AG08395 (cell line): ENCODE measurements around the gene ARID4B.
"Not testable (repeated sequence)": the region's sequence is repeated elsewhere in the genome, so short reads cannot be mapped to it uniquely, and the experiment has no call there.

ENCODE experiments used
- DNase-seq: peaks from one replicate; pipeline ENCODE4 v3.0.0; 2012; ENCODE audit warnings: mixed read lengths, low spot score

ARID4B gene

DNA sequence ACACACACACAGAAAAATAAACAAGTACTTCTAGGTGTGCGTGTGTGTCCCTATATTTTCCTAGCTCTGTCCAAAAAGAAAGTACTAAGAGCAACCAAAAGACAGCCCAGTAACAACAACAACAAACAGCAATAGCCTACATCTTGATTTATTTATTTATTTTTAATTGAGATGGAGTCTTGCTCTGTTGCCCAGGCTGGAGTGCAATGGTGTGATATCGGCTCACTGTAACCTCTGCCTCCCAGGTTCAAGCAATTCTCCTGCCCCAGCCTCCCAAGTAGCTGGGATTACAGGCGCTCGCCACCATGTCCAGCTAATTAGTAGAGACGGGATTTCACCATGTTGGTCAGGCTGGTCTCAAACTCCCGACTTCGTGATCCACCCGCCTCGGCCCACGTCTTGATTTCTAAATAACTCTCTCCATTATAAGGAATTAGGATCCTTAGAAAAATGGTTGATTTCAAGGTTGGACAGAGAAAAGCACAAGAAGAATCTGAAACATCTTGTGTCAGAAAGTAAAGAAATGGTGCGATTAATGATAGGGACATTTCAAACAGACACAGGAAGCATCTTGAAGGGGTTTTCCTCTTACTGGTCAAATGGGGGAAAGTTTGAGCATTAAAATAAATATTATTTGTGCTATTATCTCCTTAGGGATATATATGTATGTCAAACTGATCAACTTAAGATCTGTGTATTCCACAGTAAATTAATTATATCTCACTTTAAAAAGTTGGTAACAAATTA, 59.4 kb downstream of the ARID4B start:
- no peak for DNase-seq

DNA sequence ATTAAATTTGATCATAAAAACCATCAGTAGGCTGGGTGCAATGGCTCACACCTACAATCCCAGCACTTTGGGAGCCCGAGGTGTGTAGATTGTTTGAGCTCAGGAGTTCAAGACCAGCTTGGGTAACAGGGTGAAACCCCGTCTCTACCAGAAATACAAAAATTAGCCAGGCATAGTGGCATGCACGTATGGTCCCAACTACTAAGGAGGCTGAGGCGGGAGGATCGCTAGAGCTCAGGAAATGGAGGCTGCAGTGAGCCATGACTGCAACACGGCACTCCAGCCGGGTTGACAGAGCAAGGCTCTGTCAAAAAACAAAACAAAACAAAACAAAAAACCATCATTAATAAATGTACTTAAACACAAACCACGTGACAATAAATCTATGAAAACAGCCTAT, 61.0 kb downstream of the ARID4B start:
- no peak for DNase-seq

DNA sequence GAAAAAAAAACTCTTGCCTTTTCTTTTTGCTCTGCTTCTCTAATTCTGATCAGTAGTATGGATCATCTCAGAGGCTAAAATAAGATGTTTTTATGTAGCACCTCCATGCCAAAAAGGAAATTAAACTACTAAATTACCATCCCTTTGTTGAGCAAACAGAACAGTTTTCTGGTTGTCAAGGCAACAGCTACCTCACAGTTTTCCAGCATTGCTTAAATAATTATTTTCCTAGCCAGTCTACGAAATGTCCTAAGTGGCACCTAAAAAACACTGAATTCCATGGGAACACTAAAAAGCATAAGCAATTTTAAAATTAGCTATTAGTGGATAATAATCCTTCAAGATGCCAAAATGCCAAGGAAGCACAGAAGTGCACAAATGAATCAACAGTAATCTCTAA, 61.7 kb downstream of the ARID4B start:
- DNase-seq, result no peak

DNA sequence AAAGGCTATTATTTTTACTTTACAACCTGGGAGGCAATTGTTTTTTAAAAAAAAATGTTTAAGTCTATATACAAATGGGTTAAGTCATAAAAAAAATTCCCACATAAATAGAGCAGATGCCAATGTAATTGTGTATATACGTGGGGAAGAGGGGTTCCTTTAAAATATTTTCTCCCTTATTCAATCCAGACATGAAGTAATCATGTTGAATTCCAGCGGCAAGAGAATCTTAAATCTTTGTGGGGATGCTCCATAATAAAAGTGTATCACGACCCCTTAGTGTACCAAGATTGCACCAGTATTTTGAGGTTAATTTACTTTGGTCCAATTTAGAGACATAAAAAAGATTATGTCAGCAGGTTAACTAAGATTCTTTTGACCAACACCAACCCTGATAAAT, 62.1 kb downstream of the ARID4B start:
- no peak for DNase-seq

DNA sequence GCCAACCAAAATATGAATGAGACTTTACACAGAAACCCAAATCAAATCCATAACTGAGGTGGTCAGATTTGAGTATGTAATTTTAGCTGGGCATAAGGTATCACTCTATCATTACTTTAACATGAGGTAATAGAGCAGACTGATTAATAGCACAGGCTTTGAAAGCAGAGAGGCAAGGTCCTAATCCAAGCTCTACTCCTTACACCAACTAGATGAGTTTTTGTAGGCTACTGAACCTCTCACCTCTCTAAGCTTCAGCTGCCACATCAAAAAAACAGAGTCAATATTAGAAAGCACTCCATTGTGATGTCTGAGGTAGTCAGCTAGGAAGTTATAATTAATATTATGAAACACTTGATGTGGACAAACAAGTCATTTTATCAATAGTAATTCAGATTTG, 63.7 kb downstream of the ARID4B start:
- DNase-seq, result no peak

DNA sequence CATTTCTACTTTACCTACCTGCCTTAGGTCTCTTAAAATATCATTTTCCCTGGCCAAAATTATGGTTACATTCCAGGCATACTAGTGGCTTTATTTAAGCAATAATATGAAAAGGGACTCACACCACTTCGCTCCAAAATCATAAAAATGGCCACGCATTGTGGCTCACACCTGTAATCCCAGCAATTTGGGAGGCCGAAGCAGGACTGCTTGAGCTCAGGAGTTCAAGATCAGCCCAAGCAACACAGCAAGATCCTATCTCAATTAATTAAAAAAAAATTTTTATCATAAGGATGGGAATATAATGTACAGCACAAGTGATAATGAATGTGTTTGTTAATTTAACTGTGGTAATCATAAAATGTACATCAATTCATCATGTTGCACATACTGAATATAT, 65.4 kb downstream of the ARID4B start:
- DNase-seq, result no peak

DNA sequence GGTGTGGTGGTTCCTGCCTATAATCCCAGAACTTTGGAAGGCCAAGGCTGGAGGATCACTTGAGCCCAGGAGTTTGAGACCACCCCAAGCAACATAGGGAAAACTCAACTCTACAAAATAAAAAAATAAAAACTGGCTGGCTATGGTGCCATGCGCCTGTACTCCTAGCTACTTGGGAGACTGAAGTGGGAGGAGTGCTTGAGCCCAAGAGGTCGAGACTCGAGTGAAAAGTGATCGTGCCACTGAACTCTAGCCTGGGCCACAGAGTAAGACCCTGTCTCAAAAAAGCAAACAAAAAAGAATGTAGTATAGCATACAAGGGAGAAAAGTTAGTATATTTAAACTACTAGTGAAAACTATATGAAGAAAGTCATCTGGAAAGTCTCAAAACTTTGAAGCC, 66.7 kb downstream of the ARID4B start:
- DNase-seq, result no peak

DNA sequence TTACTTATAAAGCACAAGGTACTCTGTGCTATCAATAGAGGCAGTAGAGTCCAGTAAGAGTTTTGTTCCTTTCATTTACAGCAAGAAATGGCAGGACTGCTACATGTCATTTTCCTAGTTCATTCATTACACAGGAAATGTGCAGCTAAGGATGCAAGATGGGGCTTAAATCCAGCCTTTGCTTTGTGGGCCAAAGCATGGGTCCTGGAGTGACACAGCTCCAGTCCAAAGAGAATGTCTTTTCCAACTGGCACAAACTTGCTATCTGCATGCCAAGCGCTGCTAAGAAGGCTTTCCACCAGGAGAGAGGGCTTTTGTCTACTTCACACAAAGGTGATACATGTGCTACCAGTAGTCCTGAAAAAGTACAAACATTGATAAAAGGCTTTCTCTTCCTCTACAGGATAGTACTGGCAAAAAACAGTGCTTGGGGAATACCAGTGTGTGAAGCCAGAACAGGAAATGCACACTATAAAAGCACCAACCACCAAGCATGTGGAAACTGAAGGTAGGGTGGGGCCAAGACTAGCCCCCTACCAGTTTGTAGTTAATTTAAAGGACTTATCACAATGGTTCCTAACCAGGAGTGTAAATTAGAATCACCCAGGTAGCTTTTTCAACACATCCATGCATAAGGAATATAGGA, 68.7 kb downstream of the ARID4B start:
- DNase-seq, result no peak

DNA sequence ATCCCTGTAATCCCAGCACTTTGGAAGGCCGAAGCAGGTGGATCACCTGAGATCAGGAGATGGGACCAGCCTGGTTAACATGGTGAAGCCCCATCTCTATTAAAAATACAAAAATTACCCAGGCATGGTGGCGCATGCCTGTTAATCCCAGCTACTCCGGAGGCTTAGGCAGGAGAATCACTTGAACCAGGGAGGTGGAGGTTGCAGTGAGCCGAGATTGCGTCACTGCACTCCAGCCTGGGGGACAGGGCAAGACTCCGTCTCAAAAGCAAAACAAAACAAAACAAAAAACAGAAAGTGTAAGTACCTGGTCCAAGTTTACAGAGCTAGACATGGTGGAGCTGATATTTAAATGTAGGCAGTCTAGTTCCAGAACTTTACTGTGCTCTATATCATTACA, 69.9 kb downstream of the ARID4B start:
- DNase-seq, result not testable (repeated sequence)

DNA sequence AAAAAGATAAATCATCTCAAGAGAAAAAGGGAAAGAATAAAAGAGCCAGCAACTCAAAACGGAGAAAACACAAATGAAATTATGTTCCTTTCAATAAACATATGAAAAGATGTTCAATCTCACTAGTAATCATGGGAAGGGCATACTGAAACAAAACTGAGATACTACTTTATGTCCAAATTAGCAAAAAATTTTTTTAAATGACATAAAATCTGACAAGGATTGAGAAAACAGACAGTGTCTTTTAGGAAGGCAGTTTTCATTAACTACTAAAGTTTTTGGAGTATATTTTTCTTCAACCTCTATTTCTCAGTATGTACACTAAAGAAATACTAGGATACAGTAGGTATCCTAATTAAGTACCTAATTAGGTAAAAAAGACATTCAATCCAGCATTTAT, 73.3 kb downstream of the ARID4B start:
- no peak for DNase-seq

DNA sequence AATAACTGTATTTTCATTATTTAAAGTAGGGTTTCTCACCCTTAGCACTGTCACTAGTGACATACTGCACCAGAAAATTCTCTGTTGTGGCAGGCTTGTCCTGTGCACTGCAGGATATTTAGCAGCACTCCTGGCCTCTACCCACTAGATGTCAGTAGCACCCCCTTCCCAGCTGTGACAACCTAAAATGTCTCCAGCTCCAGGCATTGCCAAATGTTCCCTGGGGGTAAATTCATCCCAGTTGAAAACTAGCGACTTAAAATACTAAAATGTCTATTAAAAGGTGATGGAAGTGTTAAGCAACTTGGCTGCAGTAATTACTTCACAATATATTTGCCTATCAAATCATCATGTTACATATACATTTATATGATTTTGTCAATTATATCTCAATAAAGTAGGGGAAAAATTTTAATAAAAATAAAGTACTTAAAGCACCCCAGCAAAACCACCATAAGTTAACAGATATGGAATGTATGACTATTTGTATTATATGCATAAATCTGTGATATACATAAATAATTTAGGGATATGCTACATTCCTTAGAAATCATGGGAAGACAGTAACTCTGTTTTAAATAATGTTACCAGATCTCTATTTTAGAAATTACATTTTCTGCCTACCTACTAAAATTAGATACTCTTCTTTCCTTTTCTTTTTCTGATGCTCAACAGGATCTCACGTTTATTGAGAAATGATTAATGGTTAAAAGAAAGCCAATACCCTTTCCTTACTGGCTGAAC, 74.6 kb downstream of the ARID4B start:
- DNase-seq, result peak; percentile 50

DNA sequence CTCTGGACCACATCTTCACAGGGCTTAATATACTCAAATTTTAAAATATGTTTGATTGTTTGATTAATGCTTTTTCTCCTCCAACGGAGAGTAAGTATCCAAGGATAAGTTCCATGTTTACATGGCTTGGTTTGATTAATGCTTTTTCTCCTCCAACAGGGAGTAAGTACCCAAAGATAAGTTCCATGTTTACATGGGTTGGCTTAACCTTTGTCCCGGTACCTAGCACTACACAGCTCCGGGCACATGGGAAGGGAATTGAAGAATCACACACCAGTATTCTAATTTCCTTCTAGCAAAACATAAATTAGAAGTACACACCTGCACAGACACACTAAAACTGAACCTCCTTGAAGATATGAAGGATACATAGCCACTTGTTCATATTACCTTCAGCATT, 77.5 kb downstream of the ARID4B start:
- no peak for DNase-seq

DNA sequence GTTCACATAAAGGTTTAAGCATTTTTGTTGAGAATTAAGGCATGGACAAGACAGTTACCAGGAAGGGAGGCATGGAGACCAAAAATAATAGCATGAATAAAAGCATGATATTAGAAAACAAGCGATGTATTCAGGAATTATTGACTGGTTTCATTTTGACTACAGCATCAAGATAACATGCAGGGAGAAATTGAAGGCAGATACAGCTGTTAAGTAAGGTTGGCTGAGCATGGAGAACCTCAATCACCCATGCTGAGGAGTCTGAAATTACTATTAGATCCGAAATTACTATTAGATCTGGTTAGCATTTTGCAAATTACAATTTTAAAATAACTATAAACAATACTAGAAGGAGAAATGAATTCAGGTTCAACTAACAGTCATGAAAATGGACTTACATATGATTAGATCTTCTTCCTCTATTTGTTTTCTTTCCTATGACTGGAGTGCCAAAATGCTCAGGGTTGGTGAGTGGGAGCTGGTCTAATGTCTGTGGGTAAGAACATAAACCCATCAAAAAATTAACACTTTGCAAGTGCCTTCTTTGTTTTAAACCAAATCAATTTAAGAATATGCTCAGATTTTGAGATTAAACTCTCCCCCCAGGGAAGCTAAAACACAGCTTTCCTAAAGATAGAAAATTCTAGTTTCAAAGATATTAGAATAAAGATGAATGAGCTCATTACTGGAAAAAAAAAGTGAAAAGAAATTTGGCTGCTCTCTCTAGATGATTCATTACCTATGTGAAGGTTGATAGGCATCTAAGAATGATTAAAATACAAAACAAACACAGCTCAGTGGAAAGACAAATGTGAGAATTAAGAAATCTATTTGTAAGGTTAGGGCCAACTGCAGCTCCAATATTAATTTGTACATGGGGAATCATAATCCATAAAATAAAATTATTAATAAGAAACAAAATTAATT, 81.7 kb downstream of the ARID4B start:
- DNase-seq, result no peak

DNA sequence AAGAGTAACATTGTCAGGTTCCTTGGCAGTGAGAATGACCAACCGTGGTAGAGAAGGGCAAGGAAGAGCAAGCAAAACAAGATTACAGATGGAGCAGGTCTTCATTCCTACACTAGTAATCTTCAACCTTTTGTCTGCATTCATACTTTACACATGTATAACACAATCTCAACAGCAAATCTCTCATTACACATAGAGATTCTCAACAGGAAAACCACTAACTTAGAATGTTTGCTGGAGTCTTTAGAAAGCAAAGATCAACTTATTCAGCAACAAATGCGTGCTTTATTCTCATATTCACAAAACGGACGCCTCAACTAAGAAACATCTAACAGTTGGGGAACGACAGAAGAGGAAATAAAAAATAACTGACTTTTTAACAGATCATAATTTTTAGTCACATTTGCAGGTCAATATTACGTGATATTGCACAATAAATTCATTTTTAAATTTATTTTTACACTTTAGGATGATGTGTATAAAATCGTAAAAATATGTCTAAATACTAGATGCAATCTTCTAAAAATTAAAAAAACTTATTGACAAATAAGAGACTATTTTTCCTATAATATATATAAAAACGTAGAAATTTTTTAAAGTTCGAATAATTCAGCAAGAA, 82.9 kb downstream of the ARID4B start:
- DNase-seq, result no peak

DNA sequence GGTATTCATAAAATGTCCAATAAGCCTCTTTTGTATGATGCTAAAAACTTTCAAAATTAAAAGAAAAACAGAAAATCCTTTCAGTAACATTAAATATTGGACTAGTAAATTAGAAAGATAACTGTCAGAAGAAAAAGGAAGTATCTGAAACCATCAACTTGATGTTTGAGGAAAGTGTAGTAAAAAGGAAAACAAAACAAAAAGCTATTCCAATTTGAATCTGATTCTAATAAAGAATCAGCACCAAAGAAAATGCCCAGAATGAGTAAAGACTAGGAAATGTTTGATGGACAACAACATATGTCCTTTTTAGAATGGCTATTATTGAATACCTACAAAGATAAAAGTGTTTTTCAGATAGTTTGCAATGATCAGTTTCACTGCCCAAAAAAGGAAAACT, 87.0 kb downstream of the ARID4B start:
- DNase-seq, result no peak

DNA sequence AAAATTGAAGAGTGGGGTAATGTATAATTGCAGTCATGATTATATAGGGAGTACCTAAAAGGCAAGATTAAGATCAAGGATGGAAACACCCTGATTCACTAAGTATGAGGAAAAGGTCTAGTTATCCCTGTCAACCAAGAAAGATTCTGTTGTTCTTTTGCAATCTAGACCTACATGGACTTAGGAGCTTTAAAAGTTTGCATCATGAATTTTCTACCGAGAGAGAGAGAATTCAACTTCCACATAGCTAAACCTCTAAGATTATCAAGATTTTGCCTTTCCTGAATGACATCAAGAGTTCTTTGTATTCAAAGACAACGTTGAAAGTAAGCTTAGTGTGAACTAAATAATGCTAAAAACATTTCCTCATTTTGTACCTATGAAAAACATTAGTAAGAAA, 88.1 kb downstream of the ARID4B start:
- DNase-seq, result no peak

DNA sequence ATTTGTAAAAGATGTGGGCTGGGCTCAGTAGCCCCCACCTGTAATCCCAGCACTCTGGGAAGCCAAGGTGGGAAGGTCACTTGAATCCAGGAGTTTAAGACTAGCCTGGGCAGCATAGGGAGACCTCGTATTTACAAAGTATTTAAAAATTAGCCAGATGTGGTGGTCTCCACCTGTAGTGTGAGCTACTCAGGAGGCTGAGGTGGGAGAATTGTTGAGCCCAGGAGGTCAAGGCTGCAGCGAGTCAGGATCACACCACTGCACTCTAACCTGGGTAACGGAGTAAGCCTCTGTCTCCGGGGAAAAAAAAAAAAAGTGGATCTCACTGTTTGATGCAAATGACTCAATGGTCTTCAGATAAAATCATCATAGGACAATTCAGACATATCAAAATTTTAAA, 89.4 kb downstream of the ARID4B start:
- DNase-seq, result no peak

DNA sequence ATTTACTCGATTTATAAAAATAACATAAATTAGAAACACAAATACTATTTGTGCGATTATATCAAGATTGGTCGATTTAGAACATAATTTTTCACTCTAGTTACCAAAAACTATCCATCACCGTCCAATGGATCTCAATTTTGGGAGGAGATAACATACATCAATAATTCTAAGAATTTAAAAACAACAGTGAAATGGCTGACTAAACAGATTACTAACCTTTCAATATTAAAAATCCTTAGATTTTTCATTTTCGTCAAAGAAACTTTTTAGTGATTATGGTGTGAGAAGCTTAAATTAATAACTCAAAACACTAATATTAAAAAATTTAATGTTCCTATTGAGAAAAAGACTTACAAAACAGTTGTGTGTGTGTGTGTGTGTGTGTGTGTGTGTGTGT, 91.9 kb downstream of the ARID4B start:
- no peak for DNase-seq

DNA sequence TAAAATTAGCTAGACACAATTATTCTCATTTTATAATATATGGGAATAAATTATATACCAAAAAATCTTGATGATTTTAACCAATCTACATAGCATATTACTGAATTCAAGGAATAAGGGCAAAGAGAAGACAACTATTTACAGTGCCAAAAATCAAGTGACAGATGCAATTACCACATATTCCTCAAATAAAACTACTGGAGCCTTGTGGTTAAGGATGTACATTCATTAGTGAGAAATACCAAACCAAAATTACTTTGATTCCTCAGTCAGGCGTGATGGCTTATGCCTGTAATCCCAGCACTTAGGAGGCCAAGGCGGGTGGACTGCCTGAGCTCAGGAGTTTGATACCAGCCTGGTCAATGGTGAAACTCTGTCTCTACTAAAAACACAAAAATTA, 98.1 kb downstream of the ARID4B start:
- DNase-seq, result no peak

DNA sequence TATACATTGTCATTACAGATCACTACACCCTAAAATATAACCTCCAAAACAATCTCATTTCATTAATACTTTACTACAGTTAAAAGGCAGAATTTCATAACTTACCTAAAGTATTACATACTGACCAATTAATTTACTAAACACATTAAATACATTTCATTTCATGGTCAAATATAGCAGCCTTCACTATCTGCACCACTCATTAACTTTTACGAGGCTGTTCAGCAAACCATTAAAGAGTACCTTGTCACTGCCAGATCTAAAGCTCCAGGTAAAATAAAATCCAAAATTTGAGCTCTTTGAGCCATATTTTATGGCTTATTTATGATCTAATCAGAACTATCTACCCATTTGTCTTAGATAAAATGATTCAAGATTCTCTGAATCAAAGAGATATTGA, 100.6 kb downstream of the ARID4B start:
- DNase-seq, result no peak

DNA sequence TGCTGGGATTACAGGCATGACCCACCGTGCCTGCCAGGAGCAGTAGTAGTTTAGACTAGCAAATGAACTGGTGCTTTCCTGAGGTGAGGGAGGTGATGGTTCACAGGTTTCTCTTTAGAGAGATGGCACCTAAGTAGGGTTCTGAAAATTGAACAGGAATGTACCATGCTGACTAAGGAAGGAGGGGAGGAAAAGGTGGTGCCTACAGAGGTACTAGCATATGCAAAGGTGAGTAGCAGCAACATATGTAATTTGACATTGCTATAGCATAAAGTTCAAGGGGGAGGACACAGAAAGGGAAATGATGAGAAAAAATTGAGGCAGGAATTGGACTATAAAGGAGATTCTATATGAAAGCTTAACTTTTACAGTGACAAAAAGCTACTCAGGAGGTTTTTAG, 101.0 kb downstream of the ARID4B start:
- DNase-seq, result no peak

DNA sequence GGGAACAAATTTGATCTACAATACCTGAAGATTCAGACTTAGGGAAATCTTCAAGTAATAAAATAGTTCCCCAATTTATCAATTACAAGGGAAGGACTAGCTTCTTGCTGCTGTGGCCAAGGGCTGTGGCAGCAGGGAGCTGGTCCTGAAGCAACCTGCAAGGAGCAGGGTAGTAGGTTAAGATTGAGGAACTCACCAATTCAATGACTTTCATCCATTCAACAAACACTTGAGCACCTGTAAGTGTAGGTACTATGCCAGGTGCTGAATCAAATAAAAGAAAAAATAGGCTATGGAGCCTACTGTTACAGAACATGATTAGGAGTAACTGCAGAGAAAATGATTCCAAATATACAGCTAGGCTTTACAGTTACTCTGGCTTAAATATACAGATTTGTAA, 102.7 kb downstream of the ARID4B start:
- no peak for DNase-seq
